ENCODE data around the gene HS3ST3B1.

The HS3ST3B1 gene

DNA sequence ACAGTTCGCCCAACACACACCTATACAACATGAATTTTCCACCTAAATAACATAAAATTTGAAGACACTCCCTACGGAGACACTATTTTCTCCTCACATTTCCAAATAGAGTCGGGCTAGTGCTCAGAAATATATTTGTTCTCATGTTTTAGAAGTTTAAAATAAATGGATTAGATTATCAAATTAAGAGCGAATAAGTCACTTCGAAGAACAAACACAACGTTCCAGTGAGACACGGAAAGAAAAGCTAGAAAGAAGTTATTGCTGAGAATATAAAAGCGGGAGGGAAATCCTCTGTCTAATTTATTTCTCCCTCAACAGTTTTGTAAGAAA is 2.0 kb upstream of the HS3ST3B1 start:
- no peak for TF ChIP-seq CTCF (IDR thresholded peaks at IDR 0.05)

- TF ChIP-seq CTCF (IDR thresholded peaks at IDR 0.05): no peak
Measured at GRCh38 chr17:14299280-14300141, 1.4 kb upstream of the HS3ST3B1 start.

DNA sequence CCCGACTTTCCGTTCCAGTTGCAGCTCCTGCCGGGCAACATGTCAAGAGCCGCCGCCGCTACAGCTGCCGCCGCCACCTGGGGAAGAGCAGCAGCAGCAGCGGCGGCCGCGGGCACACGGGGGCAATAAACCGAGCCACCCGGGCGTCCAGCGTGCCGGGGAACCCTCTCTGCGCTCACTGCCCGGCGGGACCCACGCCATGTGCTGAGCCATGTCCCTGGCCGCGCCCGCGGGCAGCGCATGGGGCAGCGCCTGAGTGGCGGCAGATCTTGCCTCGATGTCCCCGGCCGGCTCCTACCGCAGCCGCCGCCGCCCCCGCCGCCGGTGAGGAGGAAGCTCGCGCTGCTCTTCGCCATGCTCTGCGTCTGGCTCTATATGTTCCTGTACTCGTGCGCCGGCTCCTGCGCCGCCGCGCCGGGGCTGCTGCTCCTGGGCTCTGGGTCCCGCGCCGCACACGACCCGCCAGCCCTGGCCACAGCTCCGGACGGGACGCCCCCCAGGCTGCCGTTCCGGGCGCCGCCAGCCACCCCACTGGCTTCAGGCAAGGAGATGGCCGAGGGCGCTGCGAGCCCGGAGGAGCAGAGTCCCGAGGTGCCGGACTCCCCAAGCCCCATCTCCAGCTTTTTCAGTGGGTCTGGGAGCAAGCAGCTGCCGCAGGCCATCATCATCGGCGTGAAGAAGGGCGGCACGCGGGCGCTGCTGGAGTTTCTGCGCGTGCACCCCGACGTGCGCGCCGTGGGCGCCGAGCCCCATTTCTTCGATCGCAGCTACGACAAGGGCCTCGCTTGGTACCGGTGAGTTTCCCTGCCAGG is 604 bp downstream of the HS3ST3B1 start:
- TF ChIP-seq CTCF (IDR thresholded peaks at IDR 0.05): peak; percentile 57

GRCh38 chr17:14302091-14302430 is 1.2 kb downstream of the HS3ST3B1 start:
- TF ChIP-seq CTCF (IDR thresholded peaks at IDR 0.05): no peak

GRCh38 chr17:14302431-14303099 is 1.7 kb downstream of the HS3ST3B1 start:
- peak; percentile 95 for TF ChIP-seq CTCF (IDR thresholded peaks at IDR 0.05)

GRCh38 chr17:14303343-14304221 is 2.7 kb downstream of the HS3ST3B1 start:
- TF ChIP-seq CTCF (IDR thresholded peaks at IDR 0.05): no peak
